GM21619 (cell line): Measurements from ENCODE around the gene ADAMTS18.

ENCODE experiments used
- ATAC-seq: cut with Tn5 transposase; IDR thresholded peaks from one replicate; pipeline ENCODE4 v1.9.1; 2021; ENCODE audit not compliant: unreplicated experiment

The ADAMTS18 gene

GRCh38 chr16:77331043-77331442, 103.8 kb downstream of the ADAMTS18 start:
- no peak for ATAC-seq

DNA sequence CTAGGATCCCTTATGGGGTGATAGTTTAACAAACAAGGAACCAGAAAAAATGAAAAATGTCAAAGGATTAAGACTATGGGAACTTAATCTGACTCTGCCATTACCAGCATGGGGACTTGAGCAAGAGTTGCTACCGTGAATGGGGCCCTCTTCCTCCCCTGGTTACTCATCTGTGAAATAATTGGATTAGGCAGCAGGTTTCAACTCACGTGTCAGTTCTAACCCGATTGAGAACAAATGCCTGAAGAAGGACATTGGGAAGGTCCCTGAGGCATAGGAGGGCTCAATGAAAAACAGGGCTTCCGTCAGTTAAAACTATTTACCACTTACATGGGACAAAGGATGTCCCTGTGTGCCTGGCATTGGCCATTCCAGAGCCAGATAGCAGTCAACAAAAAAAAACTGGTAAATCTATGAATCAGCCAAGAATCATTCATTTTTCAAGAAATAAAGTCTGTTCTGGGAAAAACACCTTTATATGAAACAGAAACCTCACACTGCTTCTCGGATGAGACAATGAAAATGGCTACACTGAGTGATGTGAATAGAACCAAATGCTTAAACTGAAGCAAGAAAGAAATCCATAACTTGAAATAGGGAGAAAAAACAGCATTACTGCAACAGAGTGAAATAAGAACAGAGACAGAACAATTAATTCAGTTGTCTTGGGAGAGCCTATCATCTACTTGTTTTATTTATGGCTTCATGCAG, 104.3 kb downstream of the ADAMTS18 start:
- ATAC-seq: no peak

- ATAC-seq: no peak
Observed at GRCh38 chr16:77328768-77329167, 106.1 kb downstream of the ADAMTS18 start.

- no peak for ATAC-seq
Observed at GRCh38 chr16:77328274-77328673, 106.6 kb downstream of the ADAMTS18 start.

GRCh38 chr16:77327717-77328116, 107.1 kb downstream of the ADAMTS18 start:
- ATAC-seq: no peak

DNA sequence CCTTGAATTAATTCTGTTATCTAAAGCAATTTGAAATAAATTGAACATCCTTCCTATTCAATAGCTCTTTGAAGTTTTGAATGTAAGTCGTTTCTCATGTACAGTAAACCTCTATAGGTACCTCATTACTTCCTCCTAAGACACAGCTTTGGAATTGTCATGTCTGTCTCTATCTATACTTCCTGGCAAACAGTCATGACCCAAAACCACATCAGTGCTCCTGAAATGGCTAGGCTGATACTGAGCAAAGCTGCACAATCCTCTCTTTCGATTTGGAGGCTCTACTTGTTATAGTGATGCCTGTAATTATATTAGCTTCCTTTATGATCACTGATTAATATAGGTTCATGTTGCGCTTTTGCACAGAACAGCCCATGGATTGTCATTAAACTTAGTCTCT, 110.1 kb downstream of the ADAMTS18 start:
- no peak for ATAC-seq

GRCh38 chr16:77323695-77324094, 111.1 kb downstream of the ADAMTS18 start:
- no peak for ATAC-seq

DNA sequence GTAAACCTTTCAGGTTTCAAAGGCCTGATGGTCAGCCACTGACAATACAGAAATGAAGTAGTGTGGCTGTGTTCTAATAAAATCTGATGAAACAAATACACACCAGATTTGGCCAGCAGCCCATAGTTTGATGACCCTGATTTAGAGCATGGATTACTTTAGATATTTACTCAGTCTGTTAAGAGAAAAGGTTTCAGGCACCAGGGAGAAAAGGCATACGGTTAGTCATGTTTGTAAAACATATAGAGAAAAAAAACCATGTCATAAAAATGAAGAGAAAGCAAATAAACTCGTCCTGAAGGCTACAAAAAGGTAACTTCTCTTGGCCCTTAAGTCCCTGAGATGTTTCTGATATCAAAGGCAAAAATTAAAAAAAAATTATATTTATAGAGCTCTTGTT, 112.1 kb downstream of the ADAMTS18 start:
- ATAC-seq: no peak

- no peak for ATAC-seq
Observed at GRCh38 chr16:77317059-77317458, 117.8 kb downstream of the ADAMTS18 start.

DNA sequence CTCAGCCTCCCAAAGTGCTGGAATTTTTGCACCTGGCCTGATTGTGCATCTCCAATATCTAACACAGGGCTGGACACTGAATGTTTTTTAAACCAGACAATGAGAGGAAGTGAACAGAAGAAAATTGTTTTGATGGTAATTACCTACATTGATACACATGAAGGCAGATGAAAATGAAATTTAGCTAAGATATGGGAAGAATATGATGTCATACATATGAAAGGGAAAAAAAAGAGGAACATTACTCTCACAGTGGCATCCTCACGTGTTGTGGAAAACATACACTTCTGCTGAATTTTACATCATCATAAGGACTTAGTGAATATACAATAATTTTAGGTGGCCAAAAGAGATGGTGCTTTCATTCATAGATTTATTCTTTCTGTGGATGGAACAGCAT, 124.0 kb downstream of the ADAMTS18 start:
- ATAC-seq: no peak

DNA sequence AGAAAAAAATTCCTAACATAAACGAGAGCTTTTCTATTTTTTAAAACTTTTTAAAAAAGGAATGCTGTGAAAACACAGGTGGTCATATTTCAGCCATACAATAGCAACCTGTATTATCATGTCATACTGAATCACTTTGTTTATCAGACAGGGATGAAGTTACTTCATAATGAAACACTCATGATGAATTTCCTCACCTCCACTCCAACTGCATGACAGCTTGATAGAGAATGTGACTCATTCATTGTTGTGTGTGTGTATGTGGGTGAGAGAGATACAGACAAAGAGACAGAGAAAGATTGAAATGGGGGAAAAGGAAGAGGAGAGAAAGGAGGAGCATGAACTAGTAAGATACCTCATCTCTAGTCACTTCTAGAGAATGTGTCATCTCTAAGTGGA, 126.7 kb downstream of the ADAMTS18 start:
- no peak for ATAC-seq

DNA sequence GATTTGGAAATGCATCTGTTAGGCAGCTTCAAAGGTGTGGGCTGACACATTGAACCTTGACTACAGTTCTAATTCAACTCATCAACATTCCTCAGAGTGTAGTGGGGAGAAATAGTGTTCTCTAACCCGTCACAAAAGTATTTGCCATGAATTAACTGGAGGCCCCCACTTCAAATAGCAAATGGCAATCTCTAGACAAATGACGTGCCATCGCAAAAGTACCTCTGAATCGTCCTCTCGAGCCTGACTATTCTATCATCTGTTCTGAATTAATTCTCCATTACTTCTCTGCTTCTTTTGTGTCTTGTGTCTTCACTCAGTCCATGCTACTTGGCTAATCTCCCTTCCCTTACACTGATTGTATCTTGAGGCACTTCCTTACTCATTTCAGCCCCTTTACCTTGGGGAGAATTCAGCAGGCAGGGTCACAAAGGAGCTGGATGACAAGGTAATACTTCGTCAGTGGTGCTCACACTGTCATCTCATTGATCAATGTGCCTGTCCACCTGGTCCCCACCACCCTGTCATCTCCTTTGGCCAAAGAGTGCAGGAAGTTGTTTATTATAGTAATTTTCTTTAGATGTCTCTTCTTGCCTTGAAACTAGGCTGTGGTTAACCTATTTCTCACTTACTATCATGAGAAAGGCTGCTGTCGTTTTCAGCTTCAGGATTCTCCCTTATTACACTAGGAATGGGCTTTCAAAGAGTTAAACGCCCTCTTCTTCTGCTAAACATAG, 127.2 kb downstream of the ADAMTS18 start:
- ATAC-seq: no peak

GRCh38 chr16:77306075-77306474, 128.8 kb downstream of the ADAMTS18 start:
- ATAC-seq: no peak

- ATAC-seq: no peak
Observed at GRCh38 chr16:77304877-77305276, 130.0 kb downstream of the ADAMTS18 start.

- ATAC-seq: no peak
Observed at GRCh38 chr16:77304134-77304533, 130.7 kb downstream of the ADAMTS18 start.

- no peak for ATAC-seq
Observed at GRCh38 chr16:77302674-77303073, 132.2 kb downstream of the ADAMTS18 start.

DNA sequence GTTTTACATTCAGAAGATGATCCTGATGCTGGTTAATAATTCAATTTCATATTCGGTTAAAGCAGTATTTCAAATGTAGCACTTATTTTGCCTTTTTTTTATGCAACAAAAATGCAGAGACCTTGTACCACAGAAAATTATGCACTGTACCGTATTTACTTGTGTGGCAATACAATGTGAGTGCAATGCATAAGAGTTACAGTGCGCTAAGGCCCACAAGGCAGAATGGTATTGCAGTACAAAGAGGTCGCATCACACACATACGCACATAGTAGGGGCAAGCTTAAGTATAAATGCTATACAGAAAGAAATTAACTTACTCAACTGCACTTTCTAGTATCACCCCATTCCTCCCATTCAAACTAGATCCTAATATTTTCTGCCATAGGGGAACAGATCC, 132.6 kb downstream of the ADAMTS18 start:
- no peak for ATAC-seq

GRCh38 chr16:77300256-77300655, 134.6 kb downstream of the ADAMTS18 start:
- ATAC-seq: no peak

- ATAC-seq: peak; percentile 59
Observed at GRCh38 chr16:77299395-77299794, 135.4 kb downstream of the ADAMTS18 start.

- ATAC-seq: no peak
Observed at GRCh38 chr16:77298418-77299360, 136.1 kb downstream of the ADAMTS18 start.

- ATAC-seq: no peak
Observed at GRCh38 chr16:77297996-77298395, 136.8 kb downstream of the ADAMTS18 start.
